ENCODE data around the gene PTCH1. TPM values are rescaled to one million over a fixed set of nuclear protein-coding genes. Genes with fewer than 3 reads are reported as not detected.

Gene PTCH1
- total and polyA plus RNA-seq, 2 donors from 2014 or later = 2.6 to 37.2 TPM

GRCh38 chr9:95419444-95419843 lies 97.3 kb downstream of the PTCH1 start:
- no peak for FAIRE-seq
- no peak overlapping the region for H3K27ac ChIP-seq (ENCODE audit: low read depth in 2 of 2, low read length in 2 of 2)

DNA sequence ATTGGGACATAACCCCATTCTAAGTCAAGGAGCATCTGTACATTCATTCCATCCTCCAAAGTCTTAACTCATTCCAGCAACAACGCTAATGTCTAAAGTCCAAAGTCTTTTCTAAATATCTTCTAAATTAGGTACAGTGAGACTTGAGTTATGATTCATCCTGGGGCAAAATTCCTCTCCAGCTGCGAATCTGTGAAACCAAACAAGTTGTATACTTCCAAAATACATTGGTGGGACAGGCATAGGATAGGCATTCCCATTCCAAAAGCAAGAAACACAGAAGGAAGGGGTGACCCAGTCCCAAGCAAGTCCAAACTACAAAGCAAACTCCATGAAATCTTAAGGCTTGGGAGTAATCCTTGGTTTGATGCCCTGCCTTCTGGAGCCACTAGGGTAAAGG lies 101.6 kb downstream of the PTCH1 start:
- TF ChIP-seq CTCF (IDR thresholded peaks at IDR 0.05; ENCODE audit: borderline replicate concordance, extremely low read depth, insufficient read depth) = no peak
- Histone ChIP-seq H3K36me3 (ENCODE audit: control insufficient read depth in 2 of 3, insufficient read depth in 3 of 3, low read length in 3 of 3) (no peaks in the 10 kb centered on the region), H3K4me1 (ENCODE audit: control insufficient read depth in 2 of 3, insufficient read depth in 2 of 3, low read depth in 1 of 3, low read length in 3 of 3) (no peaks in the 10 kb centered on the region), H3K27me3 (ENCODE audit: control insufficient read depth, insufficient read depth, low read length) (no peaks in the 10 kb centered on the region), H3K27ac (ENCODE audit: low read depth in 2 of 2, low read length in 2 of 2) (no peak overlapping the region), H3K9ac (ENCODE audit: low read length in 3 of 3) (no peak overlapping the region), H3K4me3 (ENCODE audit: low read length in 3 of 3) (no peak overlapping the region), H3K9me3 (ENCODE audit: control insufficient read depth in 2 of 3, insufficient read depth in 1 of 3, low read length in 3 of 3) (no peaks in the 10 kb centered on the region)
- intact Hi-C loops (cut with DNase I) = no loop called here
- FAIRE-seq (no peak), DNase-seq (no peak)

More at GRCh38 chr9:95419444-95419843, 97.3 kb downstream of the PTCH1 start:
- H3K4me3 ChIP-seq (ENCODE audit: low read length in 3 of 3) = no peak overlapping the region
- H3K9ac ChIP-seq (ENCODE audit: low read length in 3 of 3) = no peak overlapping the region
- DNase-seq = no peak
- TF ChIP-seq CTCF (IDR thresholded peaks at IDR 0.05; ENCODE audit: borderline replicate concordance, extremely low read depth, insufficient read depth) = no peak
- intact Hi-C loops (cut with DNase I) = no loop called here
- no peaks in the 10 kb centered on the region for H3K27me3 ChIP-seq (ENCODE audit: control insufficient read depth, insufficient read depth, low read length)
- peaks cover 0 to 6% (median 0%) of the 10 kb centered on the region in 3 donors for H3K36me3 ChIP-seq (ENCODE audit: control insufficient read depth in 2 of 3, insufficient read depth in 3 of 3, low read length in 3 of 3)
- no peaks in the 10 kb centered on the region for H3K4me1 ChIP-seq (ENCODE audit: control insufficient read depth in 2 of 3, insufficient read depth in 2 of 3, low read depth in 1 of 3, low read length in 3 of 3)
- peaks cover 0 to 11% (median 6%) of the 10 kb centered on the region in 3 donors for H3K9me3 ChIP-seq (ENCODE audit: control insufficient read depth in 2 of 3, insufficient read depth in 1 of 3, low read length in 3 of 3)

DNA sequence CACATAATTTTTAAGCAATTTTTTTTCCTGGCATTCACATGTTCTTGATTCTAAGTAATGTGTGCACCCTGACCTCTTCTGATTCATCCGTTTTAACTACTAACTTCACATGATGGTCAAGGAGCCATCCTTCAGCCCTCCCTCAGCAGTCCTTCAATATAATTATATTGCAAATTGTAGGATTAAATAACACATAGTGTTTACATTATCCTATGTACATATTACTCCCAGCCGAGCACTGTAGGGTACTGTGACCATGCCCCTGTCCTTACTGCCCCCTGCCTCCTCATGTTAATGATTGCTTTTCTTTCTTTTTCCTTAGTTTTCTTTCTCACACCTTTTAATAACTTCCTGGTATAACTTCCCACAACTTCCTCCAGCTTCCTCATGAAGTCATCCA lies 103.0 kb downstream of the PTCH1 start:
- Histone ChIP-seq H3K36me3 (ENCODE audit: control insufficient read depth in 2 of 3, insufficient read depth in 3 of 3, low read length in 3 of 3) (no peaks in the 10 kb centered on the region), H3K4me3 (ENCODE audit: low read length in 3 of 3) (no peak overlapping the region), H3K9ac (ENCODE audit: low read length in 3 of 3) (no peak overlapping the region), H3K9me3 (ENCODE audit: control insufficient read depth in 2 of 3, insufficient read depth in 1 of 3, low read length in 3 of 3) (no peaks in the 10 kb centered on the region), H3K4me1 (ENCODE audit: control insufficient read depth in 2 of 3, insufficient read depth in 2 of 3, low read depth in 1 of 3, low read length in 3 of 3) (no peaks in the 10 kb centered on the region), H3K27me3 (ENCODE audit: control insufficient read depth, insufficient read depth, low read length) (no peaks in the 10 kb centered on the region), H3K27ac (ENCODE audit: low read depth in 2 of 2, low read length in 2 of 2) (no peak overlapping the region)
- DNase-seq (no peak), FAIRE-seq (no peak)
- no peak for TF ChIP-seq CTCF (IDR thresholded peaks at IDR 0.05; ENCODE audit: borderline replicate concordance, extremely low read depth, insufficient read depth)
- intact Hi-C loops (cut with DNase I) = no loop called here

Measured in kidney (tissue), 14 donors.